HL-60 (cell line): ENCODE measurements around the gene WDR1.

Source experiments
- CTCF ChIP-seq: IDR thresholded peaks from one replicate; pipeline ENCODE4 v1.5.1; 2011; ENCODE audit warnings: low read length, control low read depth, inconsistent platforms; ENCODE audit not compliant: insufficient read depth
- POLR2AphosphoS5 ChIP-seq: IDR thresholded peaks from 2 replicates; pipeline ENCODE4 v1.6.1; 2012; ENCODE audit warnings: low read depth
- REST ChIP-seq: IDR thresholded peaks from 2 replicates; pipeline ENCODE4 v1.6.1; 2012; ENCODE audit warnings: low read depth; ENCODE audit not compliant: insufficient replicate concordance

GRCh38 chr4:10105421-10105820 lies 11.2 kb downstream of the WDR1 start:
- TF ChIP-seq CTCF (no peak), POLR2AphosphoS5 (no peak), REST (no peak)
